Left colon (tissue), 2 donors: ENCODE data around the gene SMYD2. TPM values are rescaled to one million over a fixed set of nuclear protein-coding genes. Genes with fewer than 3 reads are reported as not detected.
A peak's percentile ranks its signal among the peaks of the same experiment; 100 is the strongest.

Experiments
- ATAC-seq: fragments of 200-7000 bp; cut with Tn5 transposase; one replicate; pipeline ENCODE4 v1.9.1; 2020; ENCODE audit warnings: mild to moderate bottlenecking, moderate library complexity
- DNase-seq, 2 donors: peaks; one replicate each; pipeline ENCODE4 v3.0.0-alpha.2; 2020
- intact Hi-C, 2 donors: fragments of 100-400 bp; cut with DNase I in 1 of 2; cut with micrococcal nuclease in 1 of 2; formaldehyde crosslinking; loops; one replicate each; pipeline versions ENCODE4 v1.11.2 to v1.14.0; 2022; cut with DNase I, micrococcal nuclease
- long read RNA-seq: library from polyadenylated mRNA; unstranded; transcript quantifications from one replicate; pipeline ENCODE4 v2.0.0, GENCODE V29; 2021
- total RNA-seq, 2 donors: library from RNA; stranded (reverse); fragmentation: NEBNext Ultra II Directional; extraction: Animal tissue kit (Norgen Biotek cat#: 25700); gene quantifications; one replicate each; pipeline ENCODE4 v1.2.1, GENCODE V29; 2021
- donor health status: DM: no; HTN: no; CAD: no.
- donor health status: DM: yes; HTN: yes; CAD: no.

SMYD2 gene, protein sequence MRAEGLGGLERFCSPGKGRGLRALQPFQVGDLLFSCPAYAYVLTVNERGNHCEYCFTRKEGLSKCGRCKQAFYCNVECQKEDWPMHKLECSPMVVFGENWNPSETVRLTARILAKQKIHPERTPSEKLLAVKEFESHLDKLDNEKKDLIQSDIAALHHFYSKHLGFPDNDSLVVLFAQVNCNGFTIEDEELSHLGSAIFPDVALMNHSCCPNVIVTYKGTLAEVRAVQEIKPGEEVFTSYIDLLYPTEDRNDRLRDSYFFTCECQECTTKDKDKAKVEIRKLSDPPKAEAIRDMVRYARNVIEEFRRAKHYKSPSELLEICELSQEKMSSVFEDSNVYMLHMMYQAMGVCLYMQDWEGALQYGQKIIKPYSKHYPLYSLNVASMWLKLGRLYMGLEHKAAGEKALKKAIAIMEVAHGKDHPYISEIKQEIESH
- total RNA-seq, result 10 to 100 TPM; 17.7 to 21.1 TPM
- long read RNA-seq, transcript SMYD2-201 (12 exons, 1,671 nt), result major isoform, 25 of 32 reads
- long read RNA-seq, partial matches to known transcripts, result 2 of 32 reads
- long read RNA-seq, other reads (novel, unspliced or antisense), result 5 of 32 reads

DNA sequence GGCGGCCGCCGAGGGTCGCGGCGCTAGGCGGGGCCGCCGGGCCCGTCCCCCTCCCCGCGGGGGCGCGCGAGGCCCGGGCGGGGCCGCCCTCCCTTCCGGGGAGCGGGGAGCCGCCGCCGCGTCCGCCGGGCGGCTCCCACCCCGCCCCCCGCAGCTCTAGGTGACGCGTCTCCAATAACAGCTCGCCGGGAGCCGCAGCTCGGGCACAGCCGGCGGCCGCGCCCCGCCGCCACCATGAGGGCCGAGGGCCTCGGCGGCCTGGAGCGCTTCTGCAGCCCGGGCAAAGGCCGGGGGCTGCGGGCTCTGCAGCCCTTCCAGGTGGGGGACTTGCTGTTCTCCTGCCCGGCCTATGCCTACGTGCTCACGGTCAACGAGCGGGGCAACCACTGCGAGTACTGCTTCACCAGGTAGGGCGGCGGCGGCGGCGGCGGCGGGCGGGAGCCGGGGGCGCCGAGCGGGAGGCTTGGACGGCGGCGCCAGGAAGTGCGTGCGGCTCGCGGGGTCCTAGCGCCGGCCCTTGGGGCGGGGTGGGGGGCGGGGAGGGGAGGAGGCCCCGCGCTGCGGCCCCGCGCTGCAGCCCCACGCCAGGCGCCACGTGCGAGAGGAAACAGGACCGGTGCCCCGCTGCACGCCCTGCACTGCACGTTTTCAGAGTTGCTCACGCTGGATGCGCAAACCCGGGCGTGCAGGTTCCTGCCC, at the start of gene SMYD2:
SMYD2 (plus strand) TSS at position 139 of the 699 bp plus-strand sequence; CDS start at position 235, 96 bp downstream.
- peak; percentile 77 to 87 for DNase-seq
- intact Hi-C loops, result no loop called here
- peak; percentile 86 for ATAC-seq

DNA sequence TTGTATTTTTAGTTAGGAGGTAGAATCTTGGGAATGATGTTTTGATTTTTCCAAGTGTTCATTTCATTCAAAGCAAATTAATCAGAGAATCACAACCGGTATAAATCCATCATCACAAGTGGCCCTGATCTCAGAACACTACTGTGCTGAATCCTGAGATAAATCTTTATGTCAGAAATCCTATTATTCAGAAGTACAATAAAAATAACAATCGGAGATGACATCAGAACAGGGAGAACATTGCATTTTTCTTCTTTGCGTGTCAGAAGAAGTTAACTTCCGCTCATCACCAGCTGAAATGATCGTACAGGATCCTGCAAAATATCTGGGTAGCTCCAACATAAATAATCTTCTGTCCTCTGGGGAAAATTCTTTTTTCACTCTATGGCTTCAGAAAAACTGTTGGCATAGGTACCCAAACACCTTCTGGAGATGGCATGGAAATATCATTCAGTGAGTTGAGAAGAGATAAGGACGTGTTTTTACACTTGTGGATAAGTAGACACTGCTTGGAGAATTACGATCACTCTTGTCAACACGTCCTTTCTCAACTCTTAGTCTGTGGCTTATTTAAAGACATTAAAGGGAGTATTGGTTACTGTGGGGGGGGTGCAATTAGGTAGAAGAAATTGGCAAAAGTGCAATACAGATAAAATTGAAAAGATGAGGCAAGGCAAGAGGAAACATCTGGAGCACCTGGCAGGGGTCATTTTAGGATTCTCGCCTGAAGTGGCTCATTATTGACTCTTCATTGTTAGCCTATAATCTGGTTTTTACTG, 46.9 kb upstream of the SMYD2 start:
- no peak for ATAC-seq
- intact Hi-C loops, result no loop called here

DNA sequence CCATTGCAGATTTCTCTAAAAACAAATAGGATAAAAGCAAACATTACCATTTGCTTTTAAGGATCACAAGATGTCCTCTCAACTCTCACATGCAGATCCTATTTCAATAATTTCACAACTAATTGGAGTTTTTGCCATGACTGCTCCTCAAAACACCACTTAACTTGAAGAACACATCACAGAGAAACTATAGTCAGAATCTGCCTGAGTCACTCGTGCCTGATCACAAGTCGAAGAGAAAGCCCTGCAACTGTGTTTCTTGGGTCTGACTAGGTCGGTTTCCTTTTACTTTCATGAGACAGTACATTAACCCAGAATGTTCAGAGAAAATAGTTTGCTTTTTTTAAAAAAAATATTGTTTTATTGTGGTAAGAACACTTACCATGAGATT, 46.3 kb upstream of the SMYD2 start:
- intact Hi-C loops, result no loop called here
- no peak for ATAC-seq
- no peak for DNase-seq

More for the DNA sequence above, 46.9 kb upstream of the SMYD2 start:
- DNase-seq, result no peak

DNA sequence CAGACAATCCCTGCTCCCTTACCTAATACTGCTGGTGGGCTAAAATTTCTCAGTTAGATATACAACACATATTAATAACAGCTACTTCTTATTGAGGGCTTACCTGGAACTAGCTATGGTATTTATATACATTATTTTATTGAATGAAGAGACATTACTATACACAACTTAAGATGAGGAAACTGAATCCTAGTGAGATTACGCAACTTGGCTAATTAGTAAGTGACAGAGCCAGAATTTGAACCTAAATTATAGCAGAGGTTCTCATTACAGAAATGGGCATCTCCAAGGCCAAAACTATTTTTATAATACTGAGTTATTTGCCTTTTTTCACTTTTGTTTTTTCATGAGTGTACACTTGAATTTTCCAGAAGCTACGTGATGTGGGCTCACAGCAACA, 44.5 kb upstream of the SMYD2 start:
- DNase-seq (no peak), ATAC-seq (no peak)
- intact Hi-C loops, result no loop called here

DNA sequence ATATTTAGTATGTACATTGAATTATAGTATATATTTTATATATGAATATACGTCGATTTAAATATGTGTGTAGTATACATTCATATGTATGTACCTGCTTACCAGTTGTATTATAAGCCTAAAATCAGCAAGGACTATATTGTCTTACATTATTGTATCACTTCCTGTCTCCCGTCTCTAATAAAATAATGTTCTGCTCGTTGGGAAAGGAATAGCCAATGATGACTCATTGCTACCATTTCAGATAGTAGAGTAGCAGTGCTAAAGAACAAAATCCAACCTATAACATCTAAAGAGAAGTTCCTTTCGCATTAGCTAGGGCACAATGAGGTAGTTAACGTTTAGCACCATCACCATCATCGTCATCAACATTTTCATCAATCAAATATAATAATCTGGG, 39.9 kb upstream of the SMYD2 start:
- no peak for ATAC-seq
- DNase-seq, result no peak
- intact Hi-C loops, result no loop called here

DNA sequence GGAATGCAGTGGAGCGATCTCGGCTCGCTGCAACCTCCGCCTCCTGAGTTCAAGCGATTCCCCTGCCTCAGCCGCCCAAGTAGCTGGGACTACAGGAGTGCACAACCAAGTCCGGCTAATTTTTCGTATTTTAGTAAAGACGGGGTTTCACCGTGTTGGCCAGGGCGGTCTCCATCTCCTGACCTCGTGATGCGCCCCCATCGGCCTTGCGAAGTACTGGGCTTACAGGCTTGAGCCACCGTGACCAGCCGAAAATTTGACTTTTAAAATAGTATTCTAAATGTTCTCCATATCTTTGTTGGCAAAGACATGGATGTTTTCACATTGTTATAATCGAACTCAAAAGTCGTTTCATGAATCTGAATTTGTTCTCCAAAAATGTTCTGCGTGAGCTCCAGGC, 36.7 kb upstream of the SMYD2 start:
- ATAC-seq, result no peak
- no peak for DNase-seq
- intact Hi-C loops, result no loop called here

DNA sequence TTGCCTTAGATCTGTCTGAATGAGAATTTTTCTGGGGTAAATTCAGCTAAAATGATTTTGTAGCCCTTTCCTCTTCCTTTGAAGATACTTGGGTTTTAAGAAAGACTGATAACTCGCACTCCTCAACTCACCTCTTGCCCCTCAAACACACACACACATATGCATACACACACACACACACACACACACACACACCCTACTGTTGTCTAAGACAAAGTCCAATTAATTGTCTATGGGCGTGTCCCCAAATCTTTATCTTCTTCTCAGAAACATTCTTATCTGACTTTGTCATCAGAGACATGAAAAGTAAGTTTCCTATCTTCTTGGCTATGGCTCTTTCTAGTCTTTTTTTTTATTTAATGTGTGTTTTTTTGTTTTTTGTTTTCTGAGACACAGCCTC, 36.1 kb upstream of the SMYD2 start:
- ATAC-seq (no peak), DNase-seq (no peak)
- intact Hi-C loops, result no loop called here

DNA sequence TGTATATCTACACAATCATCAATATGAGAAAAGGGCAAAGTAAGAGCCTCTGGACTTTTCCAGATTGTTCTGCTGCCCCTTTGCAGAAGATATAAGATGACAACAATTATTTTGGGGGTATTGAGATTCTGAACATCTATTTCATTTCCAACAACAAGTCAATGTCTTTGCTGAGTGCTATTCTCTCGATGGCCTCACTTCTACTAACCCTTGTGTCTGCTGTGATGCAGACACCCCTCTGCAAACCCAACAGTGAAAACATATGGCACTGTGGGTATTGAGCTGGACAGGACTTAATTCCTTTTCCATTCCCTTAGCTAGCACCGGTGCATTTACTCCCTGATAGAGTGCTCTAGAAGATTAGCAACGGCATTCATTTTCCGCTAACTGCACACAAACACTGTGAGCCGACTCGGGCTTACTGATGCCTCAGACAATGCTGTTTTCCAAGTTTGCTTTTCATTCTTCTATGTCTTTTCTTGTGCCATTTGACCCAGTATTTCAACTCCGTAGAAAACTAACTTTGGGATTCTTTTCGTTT, 33.4 kb upstream of the SMYD2 start:
- ATAC-seq (no peak), DNase-seq (no peak)
- intact Hi-C loops, result no loop called here

DNA sequence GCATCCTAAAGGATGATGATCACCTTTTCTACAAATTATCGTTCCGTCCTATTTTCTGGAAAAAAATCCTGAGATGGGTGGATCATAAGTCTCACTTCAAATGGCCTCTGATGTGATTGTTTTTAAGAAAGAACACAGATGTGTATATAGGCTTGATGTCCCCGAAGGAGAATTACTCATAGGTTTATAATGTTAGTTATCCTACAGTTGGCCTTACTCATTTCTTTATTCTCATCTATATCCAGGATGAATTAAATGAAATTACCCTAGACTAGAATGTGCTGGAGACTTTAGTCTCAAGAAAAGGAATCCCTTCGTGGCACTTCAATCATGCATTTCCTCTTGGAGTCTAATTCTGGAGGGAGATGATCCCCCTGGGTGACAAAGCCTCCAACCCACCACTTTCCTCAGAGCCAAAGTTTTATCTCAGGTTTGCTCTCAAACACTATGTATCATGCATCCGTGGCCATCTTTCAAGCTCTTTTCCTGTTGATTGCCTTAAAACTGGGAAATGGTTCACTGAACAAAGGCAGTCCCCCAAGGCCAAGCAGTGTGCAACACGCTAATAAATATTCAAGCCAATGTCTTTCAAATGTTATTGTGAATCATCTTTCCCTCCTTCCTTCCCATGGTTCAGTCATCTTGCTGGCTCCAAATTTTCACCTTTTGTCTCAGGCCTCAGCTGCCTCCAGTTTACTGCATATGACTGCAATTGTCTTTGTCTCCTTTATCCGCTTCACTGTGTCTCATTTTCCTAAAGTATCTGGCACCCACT, 32.5 kb upstream of the SMYD2 start:
- DNase-seq, result no peak
- intact Hi-C loops, result no loop called here
- ATAC-seq, result no peak

DNA sequence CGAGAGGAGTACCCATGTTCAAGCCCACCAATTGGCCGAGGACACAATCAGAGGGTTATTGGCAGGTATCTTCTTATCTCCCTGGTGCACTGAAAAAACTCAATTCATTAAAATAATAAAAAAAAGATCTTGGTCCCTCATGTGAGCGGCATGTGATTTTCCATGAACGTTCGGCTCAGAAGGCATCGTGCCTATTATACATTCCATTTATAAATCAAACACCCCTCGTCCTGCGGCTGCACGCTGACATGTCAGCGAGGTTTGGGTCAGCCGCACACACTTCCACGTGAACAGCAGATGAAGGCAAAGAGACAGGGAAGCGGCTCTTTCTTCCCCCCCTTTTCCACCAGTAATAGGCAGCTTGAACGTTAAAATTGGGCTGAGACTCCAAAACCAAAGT, 31.3 kb upstream of the SMYD2 start:
- ATAC-seq, result no peak
- no peak for DNase-seq
- intact Hi-C loops, result no loop called here

DNA sequence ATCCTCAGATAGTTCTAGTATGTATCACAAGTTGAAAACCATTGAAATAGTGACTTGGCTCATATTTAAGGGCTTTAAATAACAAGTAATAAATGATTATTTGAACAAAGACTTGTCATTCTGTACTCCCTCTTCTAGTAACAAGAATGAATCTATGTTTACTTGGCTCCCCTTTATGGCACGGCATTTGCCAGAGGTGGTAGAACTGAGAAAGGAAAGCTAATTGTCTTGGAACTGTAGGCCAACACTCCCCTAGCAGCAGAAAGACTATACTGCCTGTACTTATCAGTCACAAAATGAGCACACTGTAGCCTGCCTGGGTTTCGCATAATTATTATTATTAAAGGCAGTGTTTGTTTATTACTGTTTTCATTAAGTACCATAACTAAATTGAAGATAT, 29.6 kb upstream of the SMYD2 start:
- DNase-seq (no peak), ATAC-seq (no peak)
- intact Hi-C loops, result no loop called here

DNA sequence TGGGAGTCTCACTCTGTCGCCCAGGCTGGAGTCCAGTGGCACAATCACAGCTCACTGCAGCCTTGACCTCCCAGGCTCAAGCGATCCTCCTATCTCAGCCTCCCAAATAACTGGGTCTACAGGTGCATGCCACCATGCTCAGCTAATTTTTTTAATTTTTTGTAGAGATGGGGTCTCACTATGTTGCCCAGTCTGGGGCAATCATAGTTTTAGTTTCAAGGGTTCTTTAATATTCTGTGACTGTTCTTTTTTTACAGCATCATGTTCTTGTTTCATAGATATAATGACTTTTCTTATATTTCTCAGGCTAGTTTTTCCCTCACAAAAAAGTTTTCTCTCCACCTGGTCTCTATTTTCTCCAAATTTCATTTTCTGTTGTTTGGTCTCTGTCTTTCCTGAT, 25.4 kb upstream of the SMYD2 start:
- ATAC-seq (no peak), DNase-seq (no peak)
- intact Hi-C loops, result no loop called here

DNA sequence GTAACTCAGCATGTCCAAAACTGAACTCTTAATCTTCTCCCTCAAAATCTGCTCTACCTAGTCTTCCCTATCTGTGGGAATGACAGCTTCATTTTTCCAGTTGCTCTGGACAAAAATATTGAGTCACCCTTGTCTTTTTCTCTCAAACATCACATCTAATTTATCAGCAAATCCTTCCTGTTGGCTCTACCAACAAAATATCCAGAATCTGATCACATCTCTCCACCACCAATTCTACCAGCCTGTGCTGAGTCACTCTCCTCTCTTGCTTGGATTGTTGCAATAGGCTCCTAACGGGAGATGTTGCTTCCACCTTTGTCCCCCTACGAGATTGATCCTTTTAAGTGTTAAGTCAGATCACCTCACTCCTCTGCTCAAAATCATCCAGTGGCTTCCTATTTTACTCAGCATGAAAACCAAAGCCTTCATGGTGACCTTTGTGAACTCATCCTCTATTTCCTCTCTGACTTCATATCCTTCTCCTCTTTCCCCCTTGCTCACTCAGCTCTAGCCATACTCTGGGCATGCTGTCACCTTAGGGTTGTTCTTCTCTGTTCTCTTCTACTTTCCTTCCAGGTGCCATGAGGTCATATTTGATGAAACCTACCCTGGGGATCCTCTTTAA, 21.5 kb upstream of the SMYD2 start:
- no peak for DNase-seq
- ATAC-seq, result no peak
- intact Hi-C loops, result no loop called here

DNA sequence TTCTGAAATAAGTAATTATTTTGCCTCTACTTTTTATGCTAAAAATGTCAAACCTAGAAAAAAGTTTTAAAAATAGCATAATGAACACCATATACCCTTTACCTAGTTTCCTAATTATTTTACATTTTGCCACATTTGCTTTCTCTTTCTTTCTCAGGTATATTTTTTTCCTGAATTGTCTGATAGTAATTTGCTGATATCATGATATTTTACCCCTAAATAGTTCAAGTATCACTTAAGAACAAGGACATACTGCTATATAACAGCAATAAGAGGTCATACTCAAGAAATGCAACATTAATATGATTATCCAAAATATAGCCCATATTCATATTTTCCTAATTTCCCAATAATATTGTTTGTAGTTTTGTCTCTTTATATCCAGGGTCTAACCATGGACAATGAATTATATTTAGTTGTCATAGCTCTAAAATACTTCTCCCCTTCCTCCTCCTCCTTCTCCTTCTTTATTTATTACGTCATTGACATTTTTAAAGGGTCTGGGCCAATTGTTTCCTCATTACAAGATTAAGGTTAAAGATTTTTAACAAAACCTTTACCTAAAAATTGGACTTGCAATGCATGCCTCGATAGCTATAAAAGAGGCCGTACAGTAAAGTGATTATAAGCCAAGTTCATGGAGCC, 20.3 kb upstream of the SMYD2 start:
- ATAC-seq (no peak), DNase-seq (no peak)
- intact Hi-C loops, result loop anchor here in 1 of 2 donors (2.0 to 10.0 kb wide), 2 partner anchors 68 to 324 kb away; no protein-coding TSS in a partner anchor

DNA sequence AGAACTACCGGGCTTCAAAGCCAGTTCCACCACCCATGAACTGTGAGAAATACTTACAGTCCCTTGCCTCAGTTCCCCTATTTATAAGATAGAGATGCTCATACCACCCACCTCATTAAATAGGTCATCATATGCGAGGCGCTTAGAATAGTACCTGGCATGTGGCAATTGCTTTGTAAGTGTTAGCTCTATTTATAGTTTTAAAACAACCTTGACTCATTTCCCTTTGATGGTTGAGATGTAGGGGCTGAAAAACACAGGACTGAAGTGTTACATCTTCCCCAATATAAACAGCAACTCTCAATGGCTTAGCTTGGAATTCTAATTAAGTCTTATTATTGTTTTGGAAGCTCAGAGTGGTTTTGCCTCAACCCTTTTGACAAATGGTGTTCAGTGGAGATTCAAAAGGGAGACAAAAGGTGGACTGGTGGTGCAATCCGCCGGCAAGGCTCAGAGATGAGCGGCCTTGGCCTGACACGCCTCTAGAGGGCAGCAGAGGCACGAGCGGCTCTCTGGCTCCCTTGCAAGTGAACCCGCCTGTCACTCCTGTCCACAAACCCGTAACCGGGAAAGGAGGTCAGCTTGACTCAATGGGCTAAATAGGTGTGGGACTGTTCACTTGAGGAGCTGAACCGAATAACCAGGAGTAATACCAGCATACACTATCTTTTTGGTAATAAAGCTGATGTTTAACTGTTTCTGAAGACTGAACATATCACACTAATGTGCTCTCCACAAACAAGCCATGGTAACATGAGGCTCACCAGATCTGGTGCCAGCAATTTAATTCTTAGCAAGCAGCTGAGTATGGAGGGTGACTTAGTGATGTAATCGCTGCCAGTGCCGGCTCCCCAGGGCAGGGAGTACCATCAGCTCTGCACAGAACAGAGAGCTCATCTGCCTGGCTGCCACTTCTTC, 19.5 kb upstream of the SMYD2 start:
- ATAC-seq, result peak; percentile 95
- intact Hi-C loops, result loop anchor here in 1 of 2 donors (2.0 to 10.0 kb wide), 2 partner anchors 67 to 323 kb away; no protein-coding TSS in a partner anchor
- DNase-seq, result peak; percentile 63 to 87

DNA sequence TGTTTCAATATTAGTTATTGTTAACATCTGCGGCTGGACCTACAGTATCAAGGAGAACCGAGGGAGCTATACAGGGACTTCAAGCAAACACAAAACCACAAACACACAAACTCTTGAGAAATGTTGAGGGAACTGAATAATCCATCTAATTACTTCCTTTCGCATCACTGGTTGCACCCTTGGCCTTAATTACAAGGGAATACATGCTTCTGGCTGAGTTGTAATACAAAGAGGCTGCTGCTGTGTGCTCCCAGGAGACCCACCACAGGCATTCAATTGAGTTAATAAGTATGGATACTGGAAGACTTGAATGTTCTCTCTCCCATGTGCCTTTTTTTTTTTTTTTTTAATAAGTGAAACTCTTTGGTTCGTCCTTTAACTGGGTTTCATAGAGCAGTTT, 16.8 kb upstream of the SMYD2 start:
- DNase-seq, result no peak
- ATAC-seq, result no peak
- intact Hi-C loops, result loop anchor here in 1 of 2 donors (10.0 kb wide), 1 partner anchor 321 kb away; no protein-coding TSS in a partner anchor
